Measurements from ENCODE around the gene DPH3. TPM values are rescaled to one million over a fixed set of nuclear protein-coding genes. Genes with fewer than 3 reads are reported as not detected.

The DPH3 gene
- polyA plus RNA-seq, 1 of the 3 experiments (the other 2 are of a cell fraction): 8.5 TPM

GRCh38 chr3:16290007-16290826 lies 25.5 kb upstream of the DPH3 start:
- POLR2A ChIA-PET: interaction anchor here (0.6 to 1.5 kb wide), 5 partner anchors 22 to 260 kb away, joined by 3 to 16 read pairs (median 3); partner anchors contain the start of gene OXNAD1
- H3K4me3 ChIP-seq (ENCODE audit: low read depth in 2 of 2, low read length in 1 of 2): peak overlapping the region in 1 of 2 experiments; percentile 33; a peak in 1 of 4 replicates

More at GRCh38 chr3:16290007-16290826, 25.5 kb upstream of the DPH3 start:
- Histone ChIP-seq H3K79me2 (ENCODE audit: insufficient read depth) (no peaks in the 10 kb centered on the region), H3F3A (replicated peaks; ENCODE audit: insufficient read depth) (peaks cover 5% of the 10 kb centered on the region), H3K27me3 (ENCODE audit: insufficient read depth) (no peaks in the 10 kb centered on the region), H3K9ac (no peak overlapping the region), H2AFZ (ENCODE audit: low read depth) (no peak overlapping the region), H3K4me1 (ENCODE audit: control insufficient read depth in 1 of 2, insufficient read depth in 2 of 2, low read depth in 1 of 2, low read length in 1 of 2) (peaks cover 0 to 11% of the 10 kb centered on the region in 2 experiments; a peak in 2 of 4 replicates), H3K4me2 (no peak overlapping the region), H3K9me2 (no peaks in the 10 kb centered on the region), H3K36me3 (replicated peaks in 1 of 2; ENCODE audit: control insufficient read depth in 1 of 2, insufficient read depth in 2 of 2, low read length in 1 of 2) (peaks cover 17 to 28% of the 10 kb centered on the region in 2 experiments), H3K9me3 (no peaks in the 10 kb centered on the region), H3K27ac (ENCODE audit: low read depth in 2 of 2, low read length in 1 of 2) (peak overlapping the region in 1 of 2 experiments; percentile 76; a peak in 2 of 4 replicates), H4K20me1 (ENCODE audit: insufficient read depth) (no peaks in the 10 kb centered on the region; the same call in 1 of the 2 replicates)
- WGBS (ENCODE audit: low lambda C conversion rate): 34% methylated on average over 3 of the region's 3 CpGs
- peak; percentile 30 for DNase-seq
- TF ChIP-seq RAD21 (IDR thresholded peaks at IDR 0.05; ENCODE audit: low read length) (peak; percentile 97), NRF1 (IDR thresholded peaks at IDR 0.05; ENCODE audit: low read depth, low read length) (no peak), SMC3 (IDR thresholded peaks at IDR 0.05; ENCODE audit: low read depth, low read length) (peak; percentile 92), CTCF (IDR thresholded peaks at IDR 0.05) (peak; percentile 96), RFX5 (IDR thresholded peaks at IDR 0.05; ENCODE audit: low read length) (no peak), YY1 (IDR thresholded peaks at IDR 0.05; ENCODE audit: low read depth) (no peak), IRF3 (IDR thresholded peaks at IDR 0.05; ENCODE audit: low read depth, low read length) (no peak)
- TF ChIP-seq, protein P1, sequence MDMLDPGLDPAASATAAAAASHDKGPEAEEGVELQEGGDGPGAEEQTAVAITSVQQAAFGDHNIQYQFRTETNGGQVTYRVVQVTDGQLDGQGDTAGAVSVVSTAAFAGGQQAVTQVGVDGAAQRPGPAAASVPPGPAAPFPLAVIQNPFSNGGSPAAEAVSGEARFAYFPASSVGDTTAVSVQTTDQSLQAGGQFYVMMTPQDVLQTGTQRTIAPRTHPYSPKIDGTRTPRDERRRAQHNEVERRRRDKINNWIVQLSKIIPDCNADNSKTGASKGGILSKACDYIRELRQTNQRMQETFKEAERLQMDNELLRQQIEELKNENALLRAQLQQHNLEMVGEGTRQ (IDR thresholded peaks at IDR 0.05; ENCODE audit: borderline replicate concordance, low read depth, low read length): no peak
- CTCF ChIA-PET: interaction anchor here (0.6 to 6.3 kb wide), 71 partner anchors 8 to 756 kb away, joined by 3 to 88 read pairs (median 4); partner anchors contain the start of genes DPH3, OXNAD1, PLCL2 and RFTN1

Measured in SK-N-SH (cell line).